Measurements from ENCODE around the gene LZTS3.

Gene LZTS3

GRCh38 chr20:3123542-3123941 is 49.8 kb downstream of the LZTS3 start:
- no peaks in the 10 kb centered on the region; the same call in 1 of the 2 replicates for H3K9me3 ChIP-seq (ENCODE audit: insufficient read depth, low read length)
- H3K27ac ChIP-seq (ENCODE audit: low read depth, low read length): no peak overlapping the region

GRCh38 chr20:3121955-3122610 is 51.3 kb downstream of the LZTS3 start:
- TF ChIP-seq CTCF (IDR thresholded peaks at IDR 0.05; ENCODE audit: insufficient read depth, low read length, poor library complexity, severe bottlenecking): no peak
- no peak for TF ChIP-seq EZH2phosphoT487 (conservative IDR thresholded peaks at IDR 0.05; ENCODE audit: low read length)
- peaks cover 3% of the 10 kb centered on the region; the same call in 1 of the 2 replicates for H3K36me3 ChIP-seq (ENCODE audit: low read length)
- no peaks in the 10 kb centered on the region for H3K79me2 ChIP-seq (ENCODE audit: insufficient read depth, low read length)
- H3K27me3 ChIP-seq (ENCODE audit: low read length): no peaks in the 10 kb centered on the region
- no peak overlapping the region for H2AFZ ChIP-seq (ENCODE audit: low read depth, low read length, severe bottlenecking)
- no peak overlapping the region for H3K9ac ChIP-seq (ENCODE audit: low read length)
- no peak overlapping the region for H3K4me2 ChIP-seq (ENCODE audit: low read depth, low read length, poor library complexity, severe bottlenecking)
- no peaks in the 10 kb centered on the region for H4K20me1 ChIP-seq (ENCODE audit: low read depth, low read length)
- no peaks in the 10 kb centered on the region; the same call in 1 of the 2 replicates for H3K9me3 ChIP-seq (ENCODE audit: insufficient read depth, low read length)
- no peaks in the 10 kb centered on the region for H3K9me2 ChIP-seq (replicated peaks; ENCODE audit: insufficient read depth, low read length)
- no peak overlapping the region for H3K27ac ChIP-seq (ENCODE audit: low read depth, low read length)
- H3F3A ChIP-seq (ENCODE audit: insufficient read depth): no peaks in the 10 kb centered on the region
- H3K4me3 ChIP-seq (ENCODE audit: insufficient read depth, low read length, poor library complexity, severe bottlenecking): no peak overlapping the region

More at GRCh38 chr20:3123542-3123941, 49.8 kb downstream of the LZTS3 start:
- Histone ChIP-seq H3K9me2 (replicated peaks; ENCODE audit: insufficient read depth, low read length) (no peaks in the 10 kb centered on the region), H3F3A (ENCODE audit: insufficient read depth) (no peaks in the 10 kb centered on the region), H3K27me3 (ENCODE audit: low read length) (no peaks in the 10 kb centered on the region), H2AFZ (ENCODE audit: low read depth, low read length, severe bottlenecking) (no peak overlapping the region), H3K36me3 (ENCODE audit: low read length) (peaks cover 3% of the 10 kb centered on the region; the same call in 1 of the 2 replicates), H3K4me2 (ENCODE audit: low read depth, low read length, poor library complexity, severe bottlenecking) (no peak overlapping the region), H3K4me3 (ENCODE audit: insufficient read depth, low read length, poor library complexity, severe bottlenecking) (no peak overlapping the region), H4K20me1 (ENCODE audit: low read depth, low read length) (no peaks in the 10 kb centered on the region), H3K79me2 (ENCODE audit: insufficient read depth, low read length) (no peaks in the 10 kb centered on the region), H3K9ac (ENCODE audit: low read length) (no peak overlapping the region)
- no peak for TF ChIP-seq CTCF (IDR thresholded peaks at IDR 0.05; ENCODE audit: insufficient read depth, low read length, poor library complexity, severe bottlenecking)
- no peak for TF ChIP-seq EZH2phosphoT487 (conservative IDR thresholded peaks at IDR 0.05; ENCODE audit: low read length)

GRCh38 chr20:3121271-3121911 is 52.0 kb downstream of the LZTS3 start:
- H3F3A ChIP-seq (ENCODE audit: insufficient read depth): no peaks in the 10 kb centered on the region
- no peaks in the 10 kb centered on the region for H3K27me3 ChIP-seq (ENCODE audit: low read length)
- H3K79me2 ChIP-seq (ENCODE audit: insufficient read depth, low read length): no peaks in the 10 kb centered on the region
- no peak overlapping the region for H3K27ac ChIP-seq (ENCODE audit: low read depth, low read length)
- no peak overlapping the region for H3K4me2 ChIP-seq (ENCODE audit: low read depth, low read length, poor library complexity, severe bottlenecking)
- no peak overlapping the region for H2AFZ ChIP-seq (ENCODE audit: low read depth, low read length, severe bottlenecking)
- no peak overlapping the region for H3K9ac ChIP-seq (ENCODE audit: low read length)
- H3K36me3 ChIP-seq (ENCODE audit: low read length): peaks cover 3% of the 10 kb centered on the region; the same call in 1 of the 2 replicates
- no peaks in the 10 kb centered on the region; the same call in 1 of the 2 replicates for H3K9me3 ChIP-seq (ENCODE audit: insufficient read depth, low read length)
- no peaks in the 10 kb centered on the region for H3K9me2 ChIP-seq (replicated peaks; ENCODE audit: insufficient read depth, low read length)
- TF ChIP-seq CTCF (IDR thresholded peaks at IDR 0.05; ENCODE audit: insufficient read depth, low read length, poor library complexity, severe bottlenecking): no peak
- TF ChIP-seq EZH2phosphoT487 (conservative IDR thresholded peaks at IDR 0.05; ENCODE audit: low read length): no peak
- no peak overlapping the region for H3K4me3 ChIP-seq (ENCODE audit: insufficient read depth, low read length, poor library complexity, severe bottlenecking)
- no peaks in the 10 kb centered on the region for H4K20me1 ChIP-seq (ENCODE audit: low read depth, low read length)

Data from SU-DHL-6 (cell line).